Adrenal gland (tissue), 5 donors: Measurements from ENCODE around the gene AUTS2.

Source experiments
- CTCF ChIP-seq, 6 experiments: fragments of 450-650 bp in 4 of 6; fragments of 200-600 bp in 2 of 6; sonication (generic) in 1 of 6; IDR thresholded peaks; 1 replicate in 5 of 6; 2 replicates in 1 of 6; pipeline versions ENCODE4 v1.5.1 to v1.8.0; 2016 to 2021; ENCODE audit warnings: antibody characterized with exemption in 6 of 6, mild to moderate bottlenecking in 2 of 6, moderate library complexity in 1 of 6
- POLR2A ChIP-seq, 2 donors: fragments of 450-650 bp; IDR thresholded peaks; one replicate each; pipeline ENCODE4 v1.6.1; 2017; ENCODE audit warnings: antibody characterized with exemption in 2 of 2, mild to moderate bottlenecking in 2 of 2, moderate library complexity in 1 of 2
- donor health status: DM: no; HTN: no; CAD: no.

GRCh38 chr7:70218006-70218405 lies 619.7 kb downstream of the AUTS2 start:
- no peak for TF ChIP-seq CTCF (IDR thresholded peaks at IDR 0.05)
- no peak for TF ChIP-seq POLR2A (IDR thresholded peaks at IDR 0.05)
